K562 (cell line): ENCODE data around the gene RNF17. TPM values are rescaled to one million over a fixed set of nuclear protein-coding genes. Genes with fewer than 3 reads are reported as not detected.

Source experiments
- ATAC-seq: fragments of 200-7000 bp; cut with Tn5 transposase; 3 replicates; pipeline ENCODE4 v1.9.1; 2020; ENCODE audit warnings: moderate library complexity
- BruUV-seq: library from RNA; stranded (reverse); fragments of 400-500 nt; replicated peaks from 2 replicates; lab custom pipeline; 2021; lab: Mats Ljungman, UMichigan
- CTCF ChIA-PET: fragments of 300-600 bp; formaldehyde crosslinking; extraction: SDS; loops from one replicate; lab custom pipeline; 2021; ENCODE audit warnings: low intra/inter-chr PET ratio; lab: Yijun Ruan, JAX
- POLR2A ChIA-PET: fragments of 300-600, 350-650 bp; sonication (Branson Sonifier 250); formaldehyde crosslinking; extraction: SDS; loops from one replicate; lab custom pipeline; 2021; ENCODE audit warnings: antibody characterized with exemption, inconsistent platforms; lab: Yijun Ruan, JAX
- DNase-seq, 4 experiments: peaks; one replicate each; pipeline versions ENCODE4 v3.0.0 to v3.0.0-alpha.2; 2011 to 2018; ENCODE audit warnings: low spot score in 3 of 4, mixed read lengths in 3 of 4; ENCODE audit errors: extremely low read depth in 1 of 4
- FAIRE-seq: peaks from 2 replicates; lab custom pipeline; 2011; peaks lifted over from hg19 to GRCh38; lab: Jason Lieb, UNC
- H2AFZ ChIP-seq: 2 replicates; pipeline ENCODE4 v1.6.0; 2011; ENCODE audit warnings: low read depth, low read length, control low read depth, inconsistent platforms
- H3K27ac ChIP-seq: fragments of 200-600 bp; 3 replicates; pipeline ENCODE4 v1.8.0; 2011; ENCODE audit warnings: low read depth, mild to moderate bottlenecking, control low read depth, inconsistent platforms, low read length, moderate library complexity, mixed read lengths; ENCODE audit errors: extremely low read depth
- H3K27me3 ChIP-seq, 2 experiments: fragments of 300-600 bp in 1 of 2; 2 replicates in 1 of 2; 3 replicates in 1 of 2; pipeline versions ENCODE4 v1.6.0 to v1.8.0; 2011; ENCODE audit warnings: inconsistent platforms in 2 of 2, low read length in 2 of 2, mild to moderate bottlenecking in 1 of 2, mixed read lengths in 1 of 2, moderate library complexity in 1 of 2; ENCODE audit not compliant: control insufficient read depth in 2 of 2, insufficient read depth in 2 of 2
- H3K36me3 ChIP-seq: fragments of 300-600 bp; 3 replicates; pipeline ENCODE4 v1.8.0; 2011; ENCODE audit warnings: mild to moderate bottlenecking, low read length, inconsistent platforms; ENCODE audit not compliant: control insufficient read depth, insufficient read depth
- H3K4me1 ChIP-seq, 2 experiments: fragments of 200-600 bp in 1 of 2; replicated peaks in 1 of 2; 2 replicates in 1 of 2; 3 replicates in 1 of 2; pipeline versions ENCODE4 v1.5.1 to v1.8.0; 2011; ENCODE audit warnings: inconsistent platforms in 2 of 2, low read length in 2 of 2, mild to moderate bottlenecking in 1 of 2, mixed read lengths in 1 of 2, moderate library complexity in 1 of 2; ENCODE audit not compliant: control insufficient read depth in 2 of 2, insufficient read depth in 2 of 2
- H3K4me2 ChIP-seq: 2 replicates; pipeline ENCODE4 v1.6.1; 2011; ENCODE audit warnings: low read length, control low read depth, inconsistent platforms, mixed read lengths; ENCODE audit not compliant: insufficient read depth
- H3K4me3 ChIP-seq: fragments of 200-600 bp; sonication (generic), shearing (Covaris generic); 2 replicates; pipeline ENCODE4 v1.5.1; 2016; ENCODE audit warnings: control low read depth, inconsistent platforms
- H3K79me2 ChIP-seq: fragments of 200-600 bp; 3 replicates; pipeline ENCODE4 v1.8.0; 2011; ENCODE audit warnings: low read length, inconsistent platforms; ENCODE audit not compliant: control insufficient read depth, insufficient read depth
- H3K9ac ChIP-seq, 2 experiments: 2 replicates each; pipeline versions ENCODE4 v1.6.0 to v1.6.1; 2011; ENCODE audit warnings: low read depth in 2 of 2, low read length in 2 of 2, control low read depth in 1 of 2, inconsistent platforms in 1 of 2, mild to moderate bottlenecking in 1 of 2, mixed read lengths in 1 of 2; ENCODE audit not compliant: insufficient read depth in 1 of 2
- H3K9me1 ChIP-seq: one replicate; pipeline ENCODE4 v1.6.0; 2011; ENCODE audit warnings: inconsistent platforms, mild to moderate bottlenecking, low read length, moderate library complexity; ENCODE audit not compliant: control insufficient read depth, insufficient read depth
- H3K9me3 ChIP-seq: replicated peaks from 2 replicates; pipeline ENCODE4 v1.5.1; 2011; ENCODE audit warnings: low read depth, low read length, inconsistent platforms; ENCODE audit not compliant: control insufficient read depth, insufficient read depth
- H4K20me1 ChIP-seq: replicated peaks from 2 replicates; pipeline ENCODE4 v1.6.1; 2011; ENCODE audit warnings: low read length, inconsistent platforms, mixed read lengths; ENCODE audit not compliant: control insufficient read depth, insufficient read depth
- ARID1B ChIP-seq: fragments of 450-650 bp; IDR thresholded peaks from 2 replicates; pipeline ENCODE4 v1.6.1; 2016; ENCODE audit warnings: antibody characterized with exemption, mild to moderate bottlenecking, inconsistent platforms
- CBFA2T2 ChIP-seq: fragments of 450-650 bp; conservative IDR thresholded peaks from 2 replicates; pipeline ENCODE4 v1.6.1; 2017; ENCODE audit warnings: mild to moderate bottlenecking
- CBFA2T3 ChIP-seq: fragments of 450-650 bp; IDR thresholded peaks from 2 replicates; pipeline ENCODE4 v1.6.1; 2017
- CC2D1A ChIP-seq: fragments of 450-650 bp; IDR thresholded peaks from 2 replicates; pipeline ENCODE4 v1.6.1; 2017; ENCODE audit warnings: mild to moderate bottlenecking
- GTF2E2 ChIP-seq: fragments of 200-800 bp; sonication (Bioruptor generic); IDR thresholded peaks from 2 replicates; pipeline ENCODE4 v1.6.1; 2016; ENCODE audit warnings: missing genetic modification characterization, missing compliant biosample characterization
- MYBL2 ChIP-seq, 2 experiments: fragments of 450-650 bp in 1 of 2; sonication (generic) in 1 of 2; formaldehyde crosslinking in 1 of 2; IDR thresholded peaks; 2 replicates each; pipeline versions ENCODE4 v1.6.1 to v1.8.1; 2017 to 2022; ENCODE audit warnings: borderline replicate concordance in 1 of 2, inconsistent platforms in 1 of 2, low read depth in 1 of 2, mild to moderate bottlenecking in 1 of 2, missing genetic modification reagents in 1 of 2, moderate library complexity in 1 of 2
- RB1 ChIP-seq: fragments of 450-650 bp; IDR thresholded peaks from 2 replicates; pipeline ENCODE4 v1.6.1; 2017; ENCODE audit warnings: low read depth, mild to moderate bottlenecking
- SMARCA5 ChIP-seq: fragments of 450-650 bp; IDR thresholded peaks from 2 replicates; pipeline ENCODE4 v1.6.1; 2016
- TAL1 ChIP-seq: fragments of 450-650 bp; IDR thresholded peaks from 2 replicates; pipeline ENCODE4 v1.6.1; 2016; ENCODE audit warnings: mild to moderate bottlenecking
- TRIM24 ChIP-seq, 2 experiments: fragments of 450-650 bp; IDR thresholded peaks; 2 replicates each; pipeline ENCODE4 v1.6.1; 2016
- YY1 ChIP-seq, 3 experiments: IDR thresholded peaks; 2 replicates each; pipeline ENCODE4 v1.6.1; 2011; ENCODE audit warnings: low read length in 2 of 3, mild to moderate bottlenecking in 2 of 3, moderate library complexity in 2 of 3, borderline replicate concordance in 1 of 3, control low read depth in 1 of 3, low read depth in 1 of 3; ENCODE audit not compliant: insufficient read depth in 3 of 3, insufficient replicate concordance in 2 of 3, control insufficient read depth in 1 of 3, insufficient read length in 1 of 3; ENCODE audit errors: extremely low read depth in 1 of 3
- WGBS: fragments of 100-300 bp; shearing (Covaris generic); methylation state at CpG from one replicate; pipeline ENCODE4 v1.1.6; 2016; ENCODE audit warnings: low coverage, mixed read lengths; ENCODE audit not compliant: insufficient coverage; ENCODE audit errors: missing lambda C conversion rate; 5-methylcytosine and 5-hydroxymethylcytosine counted together
- in situ Hi-C: fragments of 300-500 bp; cut with MboI; formaldehyde crosslinking; loops from 4 replicates; pipeline ENCODE4 v1.15.0; 2018; ENCODE audit warnings: inconsistent platforms, mixed read lengths
- intact Hi-C: fragments of 100-400 bp; cut with micrococcal nuclease; formaldehyde crosslinking; loops from 2 replicates; pipeline ENCODE4 v1.14.2; 2022
- polyA plus RNA-seq, 8 experiments: library from polyadenylated mRNA; depleted of rRNA in 4 of 8; stranded (reverse) in 5 of 8; unstranded in 3 of 8; fragments of >200 nt; fragmentation: Nextera tagmentation in 2 of 8; fragmentation: Illumina TruSeq in 1 of 8; extraction: Ambion mirVana in 2 of 8; extraction: Trizol in 1 of 8; gene quantifications; 2 replicates each; pipeline versions ENCODE4 v1.2.1 to v1.2.3, GENCODE V29; 2011 to 2014; ENCODE audit warnings: inconsistent platforms in 1 of 8, missing spikeins in 1 of 8
- total RNA-seq, 7 experiments: library from RNA; depleted of rRNA in 6 of 7; stranded (reverse); fragments of >200 nt in 6 of 7; fragmentation: Illumina TruSeq in 2 of 7; extraction: Trizol in 2 of 7; gene quantifications; 2 replicates each; pipeline versions ENCODE4 v1.2.1 to v1.2.3, GENCODE V29; 2011 to 2021; ENCODE audit warnings: low replicate concordance in 1 of 7
- TF ChIP-seq, protein P1 (sequence below): fragments of 450-650 bp; IDR thresholded peaks from 2 replicates; pipeline ENCODE4 v1.6.1; 2016; ENCODE audit warnings: mild to moderate bottlenecking

The RNF17 gene
- total and polyA plus RNA-seq, 9 of the 15 experiments (the other 6 are each of a cell fraction or from before 2014, with no cell fraction given): 0.11 to 0.90 (median 0.58) TPM

DNA sequence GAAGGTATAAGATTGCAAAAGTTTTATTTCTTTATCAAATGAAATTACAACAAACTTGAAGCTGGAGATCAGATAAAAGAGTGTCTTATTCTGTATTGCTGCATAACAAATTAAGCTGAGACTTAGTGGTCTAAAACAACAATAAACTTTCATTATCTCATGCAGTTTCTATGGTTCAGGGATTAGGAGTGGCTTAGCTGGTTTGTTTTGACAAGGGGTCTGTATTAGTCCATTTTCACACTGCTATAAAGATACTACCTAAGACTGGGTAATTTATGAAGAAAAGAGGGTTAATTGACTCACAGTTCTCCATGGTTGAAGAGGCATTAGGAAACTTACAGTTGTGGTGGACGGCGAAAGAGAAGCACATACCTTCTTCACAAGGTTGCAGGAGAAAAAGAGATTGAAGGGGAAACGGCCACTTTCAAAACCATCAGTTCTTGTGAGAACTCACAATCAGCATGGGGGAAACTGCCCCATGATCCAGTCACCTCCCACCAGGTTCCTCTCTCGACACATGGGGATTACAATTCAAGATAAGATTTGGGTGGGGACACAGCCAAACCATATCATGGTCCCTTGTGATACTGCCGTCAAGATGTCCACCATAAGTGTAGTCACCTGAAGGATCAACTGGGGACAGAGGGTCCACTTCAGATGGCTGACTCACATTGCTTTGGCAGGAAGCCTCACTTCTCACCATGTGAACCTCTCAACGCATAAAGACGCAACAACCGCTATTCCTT, 97.8 kb downstream of the RNF17 start:
- WGBS: 66% methylated on average over 7 of the region's 8 CpGs
- H3K4me3 ChIP-seq: no peak overlapping the region
- POLR2A ChIA-PET: no interaction called here
- peak; percentile 35; the same call in 1 of the 3 replicates for ATAC-seq
- H3K4me2 ChIP-seq: no peak overlapping the region
- in situ Hi-C loops: no loop called here
- CTCF ChIA-PET: no interaction called here
- no peak overlapping the region for H3K9ac ChIP-seq
- DNase-seq: peak in 3 of 4 experiments; percentile 9 to 47 (median 12)
- no peaks in the 10 kb centered on the region for H3K79me2 ChIP-seq
- no peaks in the 10 kb centered on the region for H3K9me1 ChIP-seq
- no peaks in the 10 kb centered on the region for H4K20me1 ChIP-seq
- no peaks in the 10 kb centered on the region; the same call in 2 of the 3 replicates for H3K36me3 ChIP-seq
- FAIRE-seq: no peak
- BruUV-seq: no TSS peak
- intact Hi-C loops: no loop called here
- H2AFZ ChIP-seq: peak overlapping the region; percentile 44
- no peak overlapping the region for H3K27ac ChIP-seq
- TF ChIP-seq TRIM24 (IDR thresholded peaks at IDR 0.05) (peak in 1 of 2 experiments; percentile 33; a peak in 1 of 4 replicates), CBFA2T2 (peak; percentile 46), SMARCA5 (no peak), CC2D1A (peak; percentile 76; the same call in 1 of the 2 replicates), ARID1B (peak; percentile 41; the same call in 1 of the 2 replicates), GTF2E2 (tag) (no peak), MYBL2 (IDR thresholded peaks at IDR 0.05; ENCODE audit: low read depth) (no peak), MYBL2 (CRISPR knock-in tag; IDR thresholded peaks at IDR 0.05; ENCODE audit: borderline replicate concordance) (no peak), CBFA2T3 (peak; percentile 67), RB1 (no peak), YY1 (IDR thresholded peaks at IDR 0.05; ENCODE audit: borderline replicate concordance in 1 of 3, control insufficient read depth in 1 of 3, extremely low read depth in 1 of 3, insufficient read depth in 3 of 3, insufficient read length in 1 of 3, insufficient replicate concordance in 2 of 3, low read depth in 1 of 3, low read length in 2 of 3) (peak in 1 of 3 experiments; percentile 9), TAL1 (peak; percentile 36; the same call in 1 of the 2 replicates)
- TF ChIP-seq, protein P1, sequence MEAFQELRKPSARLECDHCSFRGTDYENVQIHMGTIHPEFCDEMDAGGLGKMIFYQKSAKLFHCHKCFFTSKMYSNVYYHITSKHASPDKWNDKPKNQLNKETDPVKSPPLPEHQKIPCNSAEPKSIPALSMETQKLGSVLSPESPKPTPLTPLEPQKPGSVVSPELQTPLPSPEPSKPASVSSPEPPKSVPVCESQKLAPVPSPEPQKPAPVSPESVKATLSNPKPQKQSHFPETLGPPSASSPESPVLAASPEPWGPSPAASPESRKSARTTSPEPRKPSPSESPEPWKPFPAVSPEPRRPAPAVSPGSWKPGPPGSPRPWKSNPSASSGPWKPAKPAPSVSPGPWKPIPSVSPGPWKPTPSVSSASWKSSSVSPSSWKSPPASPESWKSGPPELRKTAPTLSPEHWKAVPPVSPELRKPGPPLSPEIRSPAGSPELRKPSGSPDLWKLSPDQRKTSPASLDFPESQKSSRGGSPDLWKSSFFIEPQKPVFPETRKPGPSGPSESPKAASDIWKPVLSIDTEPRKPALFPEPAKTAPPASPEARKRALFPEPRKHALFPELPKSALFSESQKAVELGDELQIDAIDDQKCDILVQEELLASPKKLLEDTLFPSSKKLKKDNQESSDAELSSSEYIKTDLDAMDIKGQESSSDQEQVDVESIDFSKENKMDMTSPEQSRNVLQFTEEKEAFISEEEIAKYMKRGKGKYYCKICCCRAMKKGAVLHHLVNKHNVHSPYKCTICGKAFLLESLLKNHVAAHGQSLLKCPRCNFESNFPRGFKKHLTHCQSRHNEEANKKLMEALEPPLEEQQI: peak; percentile 87; the same call in 1 of the 2 replicates
- TF ChIP-seq, all 486 proteins: peak for 8
- Histone ChIP-seq H3K4me1 (peaks cover 0 to 6% of the 10 kb centered on the region in 2 experiments; a peak in 2 of 5 replicates), H3K9me3 (peaks cover 6% of the 10 kb centered on the region; the same call in 1 of the 2 replicates), H3K27me3 (no peaks in the 10 kb centered on the region)
